Stomach (tissue), 4 donors: Measurements from ENCODE around the gene HCN1.

ENCODE experiments used
- EP300 ChIP-seq: sonication (generic); formaldehyde crosslinking; IDR thresholded peaks from one replicate; pipeline ENCODE4 v1.6.1; 2017; ENCODE audit warnings: antibody characterized with exemption
- POLR2A ChIP-seq, 4 donors: fragments of 450-650 bp; IDR thresholded peaks; one replicate each; pipeline ENCODE4 v1.6.1; 2016; ENCODE audit warnings: antibody characterized with exemption in 4 of 4, control low read depth in 2 of 4, mild to moderate bottlenecking in 1 of 4, moderate library complexity in 1 of 4
- POLR2AphosphoS5 ChIP-seq, 3 donors: sonication (generic); formaldehyde crosslinking; IDR thresholded peaks; one replicate each; pipeline ENCODE4 v1.6.1; 2016; ENCODE audit warnings: antibody characterized with exemption in 3 of 3
- TF ChIP-seq, protein P1 (sequence below), 7 experiments: fragments of 450-650 bp in 4 of 7; fragments of 200-600 bp in 3 of 7; sonication (generic) in 3 of 7; IDR thresholded peaks; one replicate each; pipeline ENCODE4 v1.5.1; 2016 to 2019; ENCODE audit warnings: antibody characterized with exemption in 7 of 7, control low read depth in 2 of 7, mild to moderate bottlenecking in 1 of 7

DNA sequence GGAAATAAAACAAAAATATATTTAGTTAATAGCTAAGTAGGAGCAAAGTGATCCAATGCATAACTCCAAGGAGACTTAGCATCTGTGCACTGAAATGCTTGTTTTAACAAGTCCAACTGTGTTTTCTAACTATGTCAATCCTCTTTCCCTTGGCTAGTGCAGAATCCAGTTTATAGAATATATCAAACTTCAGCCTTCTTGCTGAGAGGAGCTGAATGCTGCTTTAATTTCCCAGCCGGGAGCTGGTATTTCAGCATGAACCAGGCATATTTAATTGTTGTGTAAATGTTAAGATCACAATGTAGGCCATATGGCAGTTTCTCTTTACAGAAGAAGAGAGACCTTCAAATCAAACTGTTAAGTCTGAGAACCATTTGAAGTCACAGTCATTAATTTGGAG, 411.7 kb downstream of the HCN1 start:
- TF ChIP-seq, protein P1, sequence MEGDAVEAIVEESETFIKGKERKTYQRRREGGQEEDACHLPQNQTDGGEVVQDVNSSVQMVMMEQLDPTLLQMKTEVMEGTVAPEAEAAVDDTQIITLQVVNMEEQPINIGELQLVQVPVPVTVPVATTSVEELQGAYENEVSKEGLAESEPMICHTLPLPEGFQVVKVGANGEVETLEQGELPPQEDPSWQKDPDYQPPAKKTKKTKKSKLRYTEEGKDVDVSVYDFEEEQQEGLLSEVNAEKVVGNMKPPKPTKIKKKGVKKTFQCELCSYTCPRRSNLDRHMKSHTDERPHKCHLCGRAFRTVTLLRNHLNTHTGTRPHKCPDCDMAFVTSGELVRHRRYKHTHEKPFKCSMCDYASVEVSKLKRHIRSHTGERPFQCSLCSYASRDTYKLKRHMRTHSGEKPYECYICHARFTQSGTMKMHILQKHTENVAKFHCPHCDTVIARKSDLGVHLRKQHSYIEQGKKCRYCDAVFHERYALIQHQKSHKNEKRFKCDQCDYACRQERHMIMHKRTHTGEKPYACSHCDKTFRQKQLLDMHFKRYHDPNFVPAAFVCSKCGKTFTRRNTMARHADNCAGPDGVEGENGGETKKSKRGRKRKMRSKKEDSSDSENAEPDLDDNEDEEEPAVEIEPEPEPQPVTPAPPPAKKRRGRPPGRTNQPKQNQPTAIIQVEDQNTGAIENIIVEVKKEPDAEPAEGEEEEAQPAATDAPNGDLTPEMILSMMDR (IDR thresholded peaks at IDR 0.05): no peak
- TF ChIP-seq POLR2AphosphoS5 (IDR thresholded peaks at IDR 0.05): no peak
- TF ChIP-seq POLR2A (IDR thresholded peaks at IDR 0.05): no peak
- no peak for TF ChIP-seq EP300
